ENCODE data around the gene AOC2.

- TF ChIP-seq CTCF (IDR thresholded peaks at IDR 0.05; ENCODE audit: control extremely low read depth in 1 of 3, insufficient read depth in 1 of 3, low read depth in 1 of 3, low read length in 3 of 3) (no peak), CHD1 (IDR thresholded peaks at IDR 0.05; ENCODE audit: low read depth, low read length) (no peak), EGR1 (IDR thresholded peaks at IDR 0.05; ENCODE audit: borderline replicate concordance, low read depth, low read length) (no peak), RFX5 (IDR thresholded peaks at IDR 0.05; ENCODE audit: borderline replicate concordance, low read depth, low read length) (no peak), POLR2A (IDR thresholded peaks at IDR 0.05; ENCODE audit: control extremely low read depth in 1 of 2, low read depth in 2 of 2, low read length in 2 of 2) (no peak), YY1 (IDR thresholded peaks at IDR 0.05; ENCODE audit: low read depth, low read length) (no peak), EZH2 (IDR thresholded peaks at IDR 0.05; ENCODE audit: low read depth, low read length, severe bottlenecking) (no peak)
Measured at GRCh38 chr17:42814633-42815399, 29.6 kb upstream of the AOC2 start.
